GM12864 (cell line): ENCODE results near the gene AFDN.

ENCODE experiments used
- DNase-seq: peaks from one replicate; pipeline ENCODE4 v3.0.0-alpha.2; 2011; ENCODE audit warnings: low read depth
- H3K4me3 ChIP-seq: 2 replicates; pipeline ENCODE4 v1.5.1; 2011; ENCODE audit warnings: mild to moderate bottlenecking, low read depth, low read length, control low read depth
- CTCF ChIP-seq: IDR thresholded peaks from 2 replicates; pipeline ENCODE4 v1.5.1; 2011; ENCODE audit warnings: low read depth, mild to moderate bottlenecking, moderate library complexity, low read length, control low read depth, inconsistent platforms; ENCODE audit errors: missing control alignments

AFDN gene

GRCh38 chr6:167917551-167918154 is 90.9 kb downstream of the AFDN start:
- TF ChIP-seq CTCF, result no peak
- DNase-seq, result no peak
- H3K4me3 ChIP-seq, result no peak overlapping the region

GRCh38 chr6:167918548-167919278 is 92.0 kb downstream of the AFDN start:
- no peak for TF ChIP-seq CTCF
- H3K4me3 ChIP-seq, result no peak overlapping the region
- no peak for DNase-seq

- H3K4me3 ChIP-seq, result no peak overlapping the region
- no peak for TF ChIP-seq CTCF
Measured at GRCh38 chr6:167919349-167919748, 92.6 kb downstream of the AFDN start.

GRCh38 chr6:167920165-167920564 is 93.5 kb downstream of the AFDN start:
- H3K4me3 ChIP-seq, result no peak overlapping the region
- no peak for DNase-seq
- TF ChIP-seq CTCF, result no peak

More at GRCh38 chr6:167919349-167919748, 92.6 kb downstream of the AFDN start:
- no peak for DNase-seq

GRCh38 chr6:167921831-167922230 is 95.1 kb downstream of the AFDN start:
- TF ChIP-seq CTCF, result no peak
- no peak for DNase-seq
- no peak overlapping the region for H3K4me3 ChIP-seq

GRCh38 chr6:167925026-167925425 is 98.3 kb downstream of the AFDN start:
- DNase-seq, result no peak
- H3K4me3 ChIP-seq, result no peak overlapping the region
- no peak for TF ChIP-seq CTCF

GRCh38 chr6:167927246-167927645 is 100.5 kb downstream of the AFDN start:
- H3K4me3 ChIP-seq, result no peak overlapping the region
- no peak for TF ChIP-seq CTCF
- no peak for DNase-seq
